HL-60 (cell line): ENCODE measurements around the gene TAB2.

ENCODE experiments used
- DNase-seq, 2 experiments: peaks; one replicate each; pipeline ENCODE4 v3.0.0-alpha.2; 2010 to 2020; ENCODE audit warnings: low read depth in 1 of 2, low spot score in 1 of 2
- H3K27ac ChIP-seq: fragments of 250-450 bp; sonication (Bioruptor Pico); replicated peaks from 2 replicates; pipeline ENCODE4 v1.5.1; 2020; ENCODE audit warnings: mild to moderate bottlenecking, moderate library complexity
- H3K27me3 ChIP-seq: fragments of 250-450 bp; sonication (Bioruptor Pico); 2 replicates; pipeline ENCODE4 v1.5.1; 2021; ENCODE audit warnings: mild to moderate bottlenecking, moderate library complexity; ENCODE audit not compliant: insufficient read depth, poor library complexity, severe bottlenecking
- H3K4me3 ChIP-seq: replicated peaks from 2 replicates; pipeline ENCODE4 v1.5.1; 2011; ENCODE audit warnings: mild to moderate bottlenecking, control low read depth, low read length; ENCODE audit not compliant: insufficient read depth
- GABPA ChIP-seq: IDR thresholded peaks from 2 replicates; pipeline ENCODE4 v1.6.1; 2012; ENCODE audit warnings: low read depth
- POLR2AphosphoS5 ChIP-seq: IDR thresholded peaks from 2 replicates; pipeline ENCODE4 v1.6.1; 2012; ENCODE audit warnings: low read depth
- SPI1 ChIP-seq: IDR thresholded peaks from 2 replicates; pipeline ENCODE4 v1.6.1; 2012; ENCODE audit warnings: low read depth, mild to moderate bottlenecking, borderline replicate concordance
- TF ChIP-seq, protein P1 (sequence below): IDR thresholded peaks from one replicate; pipeline ENCODE4 v1.5.1; 2011; ENCODE audit warnings: low read length, control low read depth, inconsistent platforms; ENCODE audit not compliant: insufficient read depth
- TF ChIP-seq, protein P2 (sequence below): IDR thresholded peaks from 2 replicates; pipeline ENCODE4 v1.6.1; 2012; ENCODE audit warnings: low read depth; ENCODE audit not compliant: insufficient replicate concordance

TAB2 gene

DNA sequence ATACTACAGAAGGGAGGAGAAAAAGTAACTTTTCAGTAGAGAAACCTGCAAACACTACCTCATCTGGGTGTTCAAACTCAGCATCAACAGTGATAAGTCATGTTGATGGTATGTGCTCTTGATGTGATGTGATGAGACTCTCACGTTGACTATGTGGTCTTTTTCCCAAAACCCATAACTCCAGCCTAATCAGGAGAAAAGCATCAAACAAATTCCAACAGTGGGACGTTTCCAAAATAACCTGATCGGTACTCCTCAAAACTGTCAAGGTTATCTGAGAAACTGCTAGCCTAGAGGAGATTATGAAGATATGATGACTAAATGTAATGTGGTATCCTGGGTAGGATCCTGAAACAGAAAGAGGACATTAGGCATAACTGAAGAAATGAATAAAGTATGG, 41.9 kb upstream of the TAB2 start:
- no peak for DNase-seq
- TF ChIP-seq POLR2AphosphoS5 (no peak), GABPA (no peak), SPI1 (no peak)
- TF ChIP-seq, protein P1, sequence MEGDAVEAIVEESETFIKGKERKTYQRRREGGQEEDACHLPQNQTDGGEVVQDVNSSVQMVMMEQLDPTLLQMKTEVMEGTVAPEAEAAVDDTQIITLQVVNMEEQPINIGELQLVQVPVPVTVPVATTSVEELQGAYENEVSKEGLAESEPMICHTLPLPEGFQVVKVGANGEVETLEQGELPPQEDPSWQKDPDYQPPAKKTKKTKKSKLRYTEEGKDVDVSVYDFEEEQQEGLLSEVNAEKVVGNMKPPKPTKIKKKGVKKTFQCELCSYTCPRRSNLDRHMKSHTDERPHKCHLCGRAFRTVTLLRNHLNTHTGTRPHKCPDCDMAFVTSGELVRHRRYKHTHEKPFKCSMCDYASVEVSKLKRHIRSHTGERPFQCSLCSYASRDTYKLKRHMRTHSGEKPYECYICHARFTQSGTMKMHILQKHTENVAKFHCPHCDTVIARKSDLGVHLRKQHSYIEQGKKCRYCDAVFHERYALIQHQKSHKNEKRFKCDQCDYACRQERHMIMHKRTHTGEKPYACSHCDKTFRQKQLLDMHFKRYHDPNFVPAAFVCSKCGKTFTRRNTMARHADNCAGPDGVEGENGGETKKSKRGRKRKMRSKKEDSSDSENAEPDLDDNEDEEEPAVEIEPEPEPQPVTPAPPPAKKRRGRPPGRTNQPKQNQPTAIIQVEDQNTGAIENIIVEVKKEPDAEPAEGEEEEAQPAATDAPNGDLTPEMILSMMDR: no peak
- TF ChIP-seq, protein P2, sequence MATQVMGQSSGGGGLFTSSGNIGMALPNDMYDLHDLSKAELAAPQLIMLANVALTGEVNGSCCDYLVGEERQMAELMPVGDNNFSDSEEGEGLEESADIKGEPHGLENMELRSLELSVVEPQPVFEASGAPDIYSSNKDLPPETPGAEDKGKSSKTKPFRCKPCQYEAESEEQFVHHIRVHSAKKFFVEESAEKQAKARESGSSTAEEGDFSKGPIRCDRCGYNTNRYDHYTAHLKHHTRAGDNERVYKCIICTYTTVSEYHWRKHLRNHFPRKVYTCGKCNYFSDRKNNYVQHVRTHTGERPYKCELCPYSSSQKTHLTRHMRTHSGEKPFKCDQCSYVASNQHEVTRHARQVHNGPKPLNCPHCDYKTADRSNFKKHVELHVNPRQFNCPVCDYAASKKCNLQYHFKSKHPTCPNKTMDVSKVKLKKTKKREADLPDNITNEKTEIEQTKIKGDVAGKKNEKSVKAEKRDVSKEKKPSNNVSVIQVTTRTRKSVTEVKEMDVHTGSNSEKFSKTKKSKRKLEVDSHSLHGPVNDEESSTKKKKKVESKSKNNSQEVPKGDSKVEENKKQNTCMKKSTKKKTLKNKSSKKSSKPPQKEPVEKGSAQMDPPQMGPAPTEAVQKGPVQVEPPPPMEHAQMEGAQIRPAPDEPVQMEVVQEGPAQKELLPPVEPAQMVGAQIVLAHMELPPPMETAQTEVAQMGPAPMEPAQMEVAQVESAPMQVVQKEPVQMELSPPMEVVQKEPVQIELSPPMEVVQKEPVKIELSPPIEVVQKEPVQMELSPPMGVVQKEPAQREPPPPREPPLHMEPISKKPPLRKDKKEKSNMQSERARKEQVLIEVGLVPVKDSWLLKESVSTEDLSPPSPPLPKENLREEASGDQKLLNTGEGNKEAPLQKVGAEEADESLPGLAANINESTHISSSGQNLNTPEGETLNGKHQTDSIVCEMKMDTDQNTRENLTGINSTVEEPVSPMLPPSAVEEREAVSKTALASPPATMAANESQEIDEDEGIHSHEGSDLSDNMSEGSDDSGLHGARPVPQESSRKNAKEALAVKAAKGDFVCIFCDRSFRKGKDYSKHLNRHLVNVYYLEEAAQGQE: no peak
- no peaks in the 10 kb centered on the region for H3K27me3 ChIP-seq
- H3K27ac ChIP-seq: no peak overlapping the region
- H3K4me3 ChIP-seq: no peak overlapping the region

DNA sequence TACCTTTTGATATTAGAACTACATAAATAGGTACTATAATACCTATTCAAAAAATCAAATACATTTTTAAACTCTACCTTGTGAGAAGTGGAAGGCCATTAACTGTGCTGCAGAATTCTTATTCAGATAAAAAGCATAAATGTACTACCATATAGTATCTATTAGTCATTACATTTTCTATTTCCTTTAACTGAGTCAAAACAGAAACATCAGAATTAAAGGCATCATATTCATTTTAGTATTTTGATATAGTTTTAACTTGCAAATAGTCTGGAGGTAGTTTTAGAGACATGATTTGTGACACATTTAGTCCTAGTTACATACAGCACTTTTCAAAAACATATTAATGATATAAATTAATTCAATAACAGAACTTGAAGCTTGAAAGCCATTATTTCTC, 39.9 kb upstream of the TAB2 start:
- TF ChIP-seq, protein P2: no peak
- TF ChIP-seq GABPA: no peak
- TF ChIP-seq, protein P1: no peak
- no peak for TF ChIP-seq SPI1
- TF ChIP-seq POLR2AphosphoS5: no peak
- no peak overlapping the region for H3K27ac ChIP-seq
- H3K27me3 ChIP-seq: no peaks in the 10 kb centered on the region
- H3K4me3 ChIP-seq: no peak overlapping the region
- DNase-seq: no peak

DNA sequence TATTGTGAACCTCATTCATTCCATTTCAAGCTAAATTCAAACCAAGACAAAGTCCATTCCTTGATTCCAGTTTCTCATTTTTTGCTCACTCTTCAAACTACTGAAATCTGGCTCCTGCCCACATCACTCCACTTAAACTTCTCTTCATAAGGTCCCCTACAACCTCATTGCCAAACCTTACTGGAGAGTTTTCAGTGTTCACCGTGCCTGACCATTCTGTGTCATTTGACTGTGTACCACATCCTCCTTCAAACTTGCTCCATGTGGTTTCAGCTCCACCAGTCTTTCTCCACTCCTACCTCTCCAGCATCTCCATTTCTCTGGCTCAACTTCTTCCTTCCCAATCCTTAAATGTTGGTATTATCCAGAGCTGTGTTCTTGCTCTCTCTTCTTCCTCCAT, 38.5 kb upstream of the TAB2 start:
- TF ChIP-seq, protein P2: no peak
- TF ChIP-seq SPI1 (no peak), POLR2AphosphoS5 (no peak), GABPA (no peak)
- TF ChIP-seq, protein P1: no peak
- Histone ChIP-seq H3K27me3 (no peaks in the 10 kb centered on the region), H3K27ac (no peak overlapping the region), H3K4me3 (no peak overlapping the region)
- no peak for DNase-seq
